ENCODE results near the gene CD96.

The CD96 gene

DNA sequence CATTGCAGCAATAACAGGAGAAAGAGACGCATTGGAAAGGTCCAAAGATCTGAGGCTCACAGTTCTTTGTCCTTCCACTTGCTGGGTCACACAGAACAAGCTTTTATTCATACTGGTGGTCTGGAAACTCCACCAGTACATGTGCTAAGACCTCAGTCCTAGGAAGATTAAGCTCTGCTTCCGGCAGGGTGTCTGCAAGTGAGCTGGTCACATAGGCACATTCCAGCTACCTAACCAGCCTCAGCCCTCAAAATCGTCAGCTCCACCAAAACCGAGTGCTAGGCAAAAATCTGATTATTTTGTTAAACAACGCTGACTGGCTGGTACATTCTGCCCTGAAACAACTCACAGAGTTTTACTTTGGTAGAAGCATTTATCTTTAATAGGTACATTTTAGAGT is 50.9 kb downstream of the CD96 start:
- DNase-seq (ENCODE audit: low read depth in 1 of 2, low spot score in 1 of 2): no peak

DNA sequence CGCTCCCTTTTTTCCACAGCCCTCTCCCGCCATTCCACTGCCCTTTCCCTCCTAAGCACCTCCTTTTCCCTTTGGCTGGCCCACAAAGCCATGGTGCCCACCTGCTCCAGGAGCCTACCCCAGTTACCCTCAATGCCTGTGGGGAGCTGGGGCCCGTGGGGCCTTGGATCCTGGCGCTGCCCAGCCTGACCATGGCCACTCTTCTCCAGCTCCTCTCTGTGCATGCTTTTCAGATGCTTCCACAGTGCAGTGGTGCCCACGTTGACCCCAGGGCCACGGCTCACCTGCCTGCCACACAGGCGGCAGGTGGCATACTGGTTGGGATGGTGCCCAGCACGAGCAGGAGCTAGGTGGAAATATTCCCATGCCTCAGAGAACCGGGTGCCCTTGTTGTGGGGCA is 51.7 kb downstream of the CD96 start:
- DNase-seq (ENCODE audit: low read depth in 1 of 2, low spot score in 1 of 2): no peak

DNA sequence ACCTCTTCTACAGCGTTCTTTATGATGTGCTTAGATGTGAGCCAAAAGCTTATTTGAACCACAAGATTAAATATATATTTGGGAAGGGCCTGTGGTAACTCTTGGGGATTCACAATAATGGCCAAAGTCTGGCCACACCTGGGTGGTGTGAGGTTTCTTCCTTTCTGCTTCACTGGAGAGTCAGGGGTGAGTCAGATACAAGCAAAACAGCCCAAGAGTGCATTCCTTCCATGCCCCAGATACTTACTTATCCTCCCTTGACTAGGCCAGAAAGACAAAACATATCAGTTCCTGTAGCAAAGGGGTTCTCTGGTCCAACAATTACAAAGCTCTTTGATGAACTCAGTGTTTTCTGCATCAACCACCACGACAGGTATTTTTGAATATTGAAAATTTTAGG is 52.2 kb downstream of the CD96 start:
- no peak for DNase-seq (ENCODE audit: low read depth in 1 of 2, low spot score in 1 of 2)

DNA sequence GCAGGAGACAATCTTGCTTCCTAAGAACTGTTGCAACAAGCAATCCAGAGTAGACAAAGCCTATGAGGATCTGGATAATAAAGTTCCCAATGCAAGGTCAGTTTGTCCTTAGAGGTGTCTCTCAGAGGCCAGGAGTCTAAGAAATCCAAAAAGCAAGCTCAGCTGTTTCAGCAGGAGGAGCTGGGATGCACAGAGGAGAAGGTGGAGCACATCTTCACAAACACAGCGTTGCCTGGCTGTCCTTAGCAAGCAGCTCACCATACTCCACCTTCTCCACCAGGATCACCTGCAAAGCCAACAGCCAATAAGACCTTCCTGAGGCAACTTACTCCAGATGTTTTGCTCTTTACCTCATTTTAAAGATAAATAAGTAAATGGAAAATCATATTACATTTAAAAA is 52.8 kb downstream of the CD96 start:
- DNase-seq (ENCODE audit: low read depth in 1 of 2, low spot score in 1 of 2): no peak

DNA sequence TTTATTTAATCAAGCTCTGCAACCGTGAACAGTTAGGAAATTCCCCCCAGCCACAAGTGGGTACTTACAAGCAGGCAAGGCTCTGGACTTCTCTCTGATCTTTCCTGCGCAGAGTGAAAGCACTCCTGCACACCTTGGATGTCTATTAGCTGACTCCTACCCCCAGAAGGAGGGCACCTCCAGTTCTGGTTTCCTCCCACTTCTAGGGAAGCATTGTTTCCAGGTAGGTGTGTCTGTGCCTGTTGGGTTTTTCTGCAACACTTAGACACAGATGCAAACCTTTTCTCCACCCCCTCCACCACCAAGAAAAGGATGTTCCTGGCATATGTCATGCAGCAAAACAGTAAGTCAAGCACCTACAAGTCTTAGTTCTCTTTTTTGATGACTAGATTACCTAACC is 53.2 kb downstream of the CD96 start, which contains the start of gene ZBED2:
TSS of gene ZBED2 (minus strand) at position 115 of the 400 bp plus-strand sequence. CDS start 1,145 bp downstream, outside the sequence.
- DNase-seq (ENCODE audit: low read depth in 1 of 2, low spot score in 1 of 2): no peak

DNA sequence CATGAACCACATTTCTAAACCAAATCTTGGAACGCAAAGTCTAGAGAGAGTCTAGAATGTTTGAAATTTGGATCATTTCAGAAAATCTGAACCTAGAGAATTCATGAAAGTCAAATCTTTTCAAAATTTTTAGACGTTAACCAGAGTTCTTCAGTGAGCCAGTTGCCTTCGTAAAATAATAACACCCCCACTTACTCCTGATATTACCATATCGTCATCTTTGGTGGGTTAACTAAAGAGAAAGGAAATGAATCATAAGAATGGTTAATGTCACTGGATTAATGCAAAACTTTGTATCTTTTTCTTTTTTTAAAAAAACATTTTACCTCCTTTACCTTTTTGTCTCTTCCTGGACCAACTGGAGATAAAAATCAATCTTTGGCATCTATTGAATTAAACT is 54.3 kb downstream of the CD96 start:
- DNase-seq (ENCODE audit: low read depth in 1 of 2, low spot score in 1 of 2): no peak

DNA sequence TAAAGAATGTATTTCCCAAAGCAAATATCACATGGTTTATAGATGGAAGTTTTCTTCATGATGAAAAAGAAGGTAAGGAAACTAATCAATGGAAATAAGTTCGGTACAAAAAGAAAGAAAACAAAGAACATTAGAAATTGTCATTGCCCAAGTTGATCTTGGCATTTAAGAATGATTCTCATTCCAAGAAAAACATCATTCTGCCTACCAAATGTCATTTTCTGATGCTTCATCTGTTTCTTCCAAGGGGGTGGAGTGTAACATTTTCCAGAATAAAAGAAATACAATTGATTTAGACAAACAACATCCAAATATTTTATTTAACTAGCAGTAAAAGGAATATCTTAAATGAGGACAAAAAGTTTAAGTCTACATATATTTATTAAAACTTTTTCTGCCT is 56.1 kb downstream of the CD96 start:
- DNase-seq (ENCODE audit: low read depth in 1 of 2, low spot score in 1 of 2): no peak

DNA sequence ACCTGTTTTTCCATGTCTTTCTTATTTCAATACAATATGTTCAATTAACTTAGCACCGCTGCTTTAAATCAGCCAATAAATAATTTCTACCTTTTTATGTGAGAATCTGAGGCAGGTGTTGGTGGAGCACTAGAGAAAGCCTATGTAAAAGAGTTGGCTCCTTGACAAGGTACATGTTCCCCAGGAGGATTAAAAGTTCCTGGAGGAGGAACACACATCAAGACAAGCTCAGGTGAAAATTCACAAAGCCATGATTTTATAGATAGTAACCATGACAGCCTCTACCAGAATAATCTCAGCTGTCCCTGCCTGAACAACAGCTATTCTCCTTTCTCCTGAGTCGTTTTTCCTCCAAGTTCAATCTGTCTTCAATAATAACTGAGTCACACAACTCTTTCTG is 56.6 kb downstream of the CD96 start:
- DNase-seq (ENCODE audit: low read depth in 1 of 2, low spot score in 1 of 2): no peak

DNA sequence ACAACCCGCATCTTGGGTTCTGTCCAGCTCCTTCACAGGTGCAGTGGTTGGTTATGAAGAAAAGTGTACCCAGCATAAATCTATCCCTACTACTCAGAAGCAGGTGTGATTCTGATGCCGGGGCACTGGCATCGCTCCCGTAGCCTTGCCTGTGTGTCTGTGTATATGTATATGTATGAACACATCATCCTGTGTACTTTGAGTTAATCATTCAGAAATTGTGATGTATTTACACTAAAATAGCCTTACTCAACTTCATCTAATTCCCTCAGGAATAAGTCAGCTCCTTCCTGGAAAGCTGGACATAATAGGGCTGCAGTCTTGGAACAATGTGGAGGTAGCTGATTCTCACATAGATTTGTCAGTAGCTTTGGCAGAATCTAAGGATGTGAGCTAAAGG is 59.8 kb downstream of the CD96 start:
- no peak for DNase-seq (ENCODE audit: low read depth in 1 of 2, low spot score in 1 of 2)

DNA sequence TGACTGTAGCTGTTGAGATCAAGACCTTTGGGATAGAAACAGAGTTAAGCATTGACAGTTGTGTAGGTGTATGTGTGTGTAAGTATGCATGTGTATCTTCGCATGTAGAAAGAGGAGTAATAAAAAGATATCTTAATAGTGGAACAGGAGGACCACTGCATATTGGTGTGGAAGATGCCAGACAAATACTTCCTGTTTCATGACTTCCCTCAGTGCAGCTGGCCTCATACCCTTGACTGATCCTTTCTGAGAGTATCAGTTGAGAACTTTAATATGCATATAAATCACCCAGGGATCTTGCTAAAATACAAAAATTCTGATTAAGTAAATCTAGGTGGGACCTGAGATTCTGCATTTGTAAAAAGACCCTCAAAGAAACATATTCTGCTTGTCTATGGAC is 61.7 kb downstream of the CD96 start:
- no peak for DNase-seq (ENCODE audit: low read depth in 1 of 2, low spot score in 1 of 2)

DNA sequence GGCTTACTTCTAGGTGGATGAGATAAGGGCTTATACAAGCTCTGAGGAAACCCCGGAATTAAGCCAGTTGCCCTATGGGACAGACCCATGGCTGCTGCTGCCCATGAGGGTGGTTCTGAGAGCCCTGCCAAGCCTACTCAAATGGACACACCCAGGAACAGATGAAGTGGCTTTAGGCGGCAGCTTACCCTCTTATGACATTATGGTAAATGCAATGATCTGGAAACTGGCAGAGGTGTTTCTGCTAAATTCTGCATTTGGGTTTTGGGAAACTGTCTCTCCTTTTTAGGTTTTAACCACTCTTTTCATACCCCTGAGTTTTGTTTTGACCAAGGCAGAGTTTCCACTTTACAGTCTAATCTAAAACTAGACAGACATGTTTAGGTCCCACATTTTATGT is 62.1 kb downstream of the CD96 start:
- no peak for DNase-seq (ENCODE audit: low read depth in 1 of 2, low spot score in 1 of 2)

DNA sequence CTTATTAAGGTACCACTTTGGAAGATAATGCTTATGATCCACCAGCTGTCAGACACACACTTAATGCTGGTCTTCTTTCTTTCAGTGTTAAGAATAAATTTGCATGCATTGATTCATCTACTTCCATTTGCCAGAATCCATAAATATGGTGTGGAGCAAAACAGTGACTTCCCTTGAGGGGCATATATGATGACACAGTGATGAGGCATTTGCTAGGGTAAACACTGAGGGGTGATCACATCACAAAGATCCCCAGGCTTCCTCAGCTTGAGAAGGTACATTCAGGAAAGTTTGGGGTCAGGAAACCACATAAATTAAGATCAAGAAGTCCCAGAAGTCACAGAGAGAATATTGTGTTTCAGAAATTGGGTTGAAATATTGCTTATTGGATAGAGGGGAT is 63.0 kb downstream of the CD96 start:
- no peak for DNase-seq (ENCODE audit: low read depth in 1 of 2, low spot score in 1 of 2)

DNA sequence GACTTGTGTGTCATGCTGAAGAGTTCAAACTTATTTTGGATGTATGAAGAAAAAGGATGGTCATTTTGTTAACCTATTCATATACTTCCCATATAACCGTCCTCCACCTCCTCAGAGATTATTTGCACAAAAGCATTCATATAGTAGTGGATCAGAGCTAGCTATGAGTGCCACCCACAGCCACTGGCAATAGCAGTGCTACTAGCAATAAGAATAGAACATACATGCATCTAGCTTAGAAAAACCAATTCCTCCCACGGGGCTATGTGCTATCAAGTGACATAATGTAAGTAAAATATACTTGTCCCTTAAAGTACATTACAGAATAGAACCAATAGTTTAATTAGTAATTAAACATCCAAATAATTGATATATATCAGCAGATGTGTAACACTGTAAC is 63.5 kb downstream of the CD96 start:
- no peak for DNase-seq (ENCODE audit: low read depth in 1 of 2, low spot score in 1 of 2)

DNA sequence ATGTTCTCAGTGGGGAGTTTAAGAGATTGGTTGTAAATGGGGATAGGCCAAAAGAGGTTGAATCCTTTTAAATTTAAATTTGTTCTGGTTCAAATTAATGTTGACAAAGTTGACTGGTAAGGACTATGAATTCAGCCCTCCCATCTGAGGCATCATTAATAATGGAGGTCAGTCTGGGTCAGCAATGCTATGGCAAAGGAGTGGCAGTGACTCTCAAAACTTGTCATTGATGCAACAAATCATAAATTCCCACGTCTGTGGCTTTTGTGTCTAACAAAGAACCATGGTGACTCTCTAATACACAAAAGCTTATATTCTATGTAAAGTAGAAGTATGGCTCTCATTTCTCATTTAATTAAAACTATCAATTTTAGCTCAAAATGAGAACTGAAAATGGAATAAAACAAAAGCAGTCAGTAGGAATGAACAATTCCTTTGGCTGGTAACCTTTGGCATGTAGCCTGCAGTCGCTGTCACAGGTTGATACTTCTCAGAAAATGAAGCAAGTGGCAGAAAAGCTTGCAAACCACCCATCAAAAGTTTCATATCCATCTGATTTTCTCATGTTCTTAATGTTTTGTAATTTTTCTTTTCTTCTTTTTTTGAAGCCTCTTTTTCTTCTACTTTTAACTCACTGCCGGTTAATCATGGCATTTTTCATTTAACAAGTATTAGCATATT is 65.4 kb downstream of the CD96 start:
- no peak for DNase-seq (ENCODE audit: low read depth in 1 of 2, low spot score in 1 of 2)

DNA sequence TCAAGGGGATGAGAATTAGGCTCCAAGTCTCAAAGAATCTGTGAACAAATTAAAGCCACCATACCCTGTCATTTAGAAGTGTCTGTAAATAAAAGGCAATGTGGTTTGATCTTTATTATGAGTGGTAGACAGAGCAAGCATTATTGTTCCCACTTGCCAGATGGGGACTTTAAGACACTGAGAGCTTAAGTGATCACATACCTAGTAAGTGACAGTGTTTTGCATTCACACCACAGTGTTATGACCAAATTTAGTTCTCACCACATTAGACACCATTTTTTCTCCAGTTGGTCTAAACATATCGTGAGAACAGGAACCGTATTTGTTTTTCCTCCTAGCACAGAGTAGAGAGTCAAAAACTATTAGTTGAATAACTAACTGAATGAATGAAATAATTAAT is 66.4 kb downstream of the CD96 start:
- DNase-seq (ENCODE audit: low read depth in 1 of 2, low spot score in 1 of 2): no peak

DNA sequence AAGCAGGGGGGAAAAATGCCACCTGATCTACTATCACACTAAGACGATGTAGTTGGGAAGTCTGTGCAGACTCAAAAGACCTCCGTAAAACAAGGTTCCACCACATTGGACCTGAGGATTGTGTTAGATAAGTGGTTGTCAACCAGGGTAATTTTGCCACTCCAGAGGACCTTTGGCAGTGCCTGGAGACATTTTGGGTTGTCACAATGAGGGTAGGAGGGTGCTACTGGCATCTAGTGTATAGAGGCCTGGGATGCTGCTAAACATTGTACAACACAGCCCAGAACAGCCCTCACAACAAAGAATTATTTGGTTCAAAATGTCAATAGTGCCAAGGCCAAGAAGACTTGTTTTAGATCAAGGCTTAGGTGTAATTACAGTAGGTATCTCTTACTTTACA is 67.7 kb downstream of the CD96 start:
- no peak for DNase-seq (ENCODE audit: low read depth in 1 of 2, low spot score in 1 of 2)

DNA sequence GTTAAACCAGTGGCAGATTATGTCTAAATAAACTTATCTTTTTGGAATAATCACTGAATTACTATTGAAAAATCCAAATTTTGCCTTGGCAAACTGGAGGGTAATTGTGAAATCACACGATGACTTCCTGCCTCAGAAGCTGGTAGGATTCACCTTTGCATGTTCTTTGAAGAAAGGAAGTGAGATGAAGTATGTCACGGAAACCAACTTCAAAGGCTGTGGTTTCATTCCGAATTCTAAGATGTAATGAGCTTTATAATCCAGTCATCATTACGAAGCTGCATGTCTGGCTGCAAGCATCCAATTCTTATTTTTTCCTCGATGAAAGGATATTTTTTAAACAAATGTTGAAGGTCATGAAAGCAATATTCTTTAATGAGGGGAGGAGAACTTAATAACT is 68.2 kb downstream of the CD96 start:
- DNase-seq (ENCODE audit: low read depth in 1 of 2, low spot score in 1 of 2): no peak

DNA sequence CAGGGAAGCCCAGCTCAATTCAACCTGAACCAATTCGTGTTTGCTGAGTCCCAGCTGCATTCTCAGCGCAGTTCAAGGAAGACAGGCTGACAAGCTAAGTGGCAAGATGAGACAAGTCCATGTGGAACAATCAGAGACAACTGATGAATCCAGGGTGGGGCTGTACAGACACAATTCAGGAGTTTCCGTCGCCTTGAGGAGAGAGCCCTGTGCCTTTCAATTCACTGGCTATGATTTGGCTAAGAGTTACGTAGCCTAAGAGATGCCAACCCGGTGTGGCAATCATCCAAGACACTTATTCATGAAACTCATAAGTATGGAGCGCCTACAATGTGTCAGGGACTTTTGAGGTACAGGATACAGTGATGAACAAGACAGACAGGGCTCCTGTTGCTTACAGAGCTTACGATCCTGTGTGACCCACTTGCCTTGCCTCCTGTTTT is 68.6 kb downstream of the CD96 start:
- no peak for DNase-seq (ENCODE audit: low read depth in 1 of 2, low spot score in 1 of 2)

DNA sequence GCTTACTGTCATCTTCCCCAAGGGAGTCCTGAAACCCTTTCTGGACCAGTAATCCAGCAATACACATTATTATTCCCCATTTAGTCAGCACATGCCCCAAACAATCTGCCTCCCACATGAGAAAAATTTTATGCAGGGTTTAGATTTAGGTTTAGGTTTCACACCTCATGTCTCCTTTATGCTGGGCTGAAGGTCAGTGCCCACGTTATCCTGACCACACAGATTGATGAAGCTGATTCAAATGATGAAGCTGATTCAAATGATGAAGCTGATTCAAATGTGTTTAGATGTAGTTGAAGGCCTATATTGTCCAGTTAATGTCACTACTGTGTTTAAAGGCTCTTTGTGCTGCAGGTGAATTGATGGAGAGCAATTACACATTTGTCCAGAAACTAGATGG is 71.3 kb downstream of the CD96 start:
- no peak for DNase-seq (ENCODE audit: low read depth in 1 of 2, low spot score in 1 of 2)

DNA sequence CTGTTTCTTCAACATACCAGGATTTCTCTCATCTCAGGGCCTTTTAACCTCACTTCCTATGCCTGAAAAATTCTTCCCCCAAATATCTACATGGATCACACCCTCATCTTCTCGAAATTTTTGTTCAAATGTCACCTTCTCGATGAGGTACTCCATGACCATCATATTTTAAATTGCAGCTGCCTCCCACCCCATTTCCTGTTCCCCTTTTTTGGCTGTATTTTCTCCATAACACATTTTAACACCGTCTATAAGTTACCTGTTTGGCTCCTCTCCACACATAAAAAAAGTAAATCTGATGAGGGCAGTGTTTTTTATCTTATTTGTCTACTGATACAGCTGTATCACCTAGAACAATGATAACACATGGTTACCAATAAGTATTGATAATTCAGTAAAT is 73.9 kb downstream of the CD96 start:
- DNase-seq (ENCODE audit: low read depth in 1 of 2, low spot score in 1 of 2): no peak

DNA sequence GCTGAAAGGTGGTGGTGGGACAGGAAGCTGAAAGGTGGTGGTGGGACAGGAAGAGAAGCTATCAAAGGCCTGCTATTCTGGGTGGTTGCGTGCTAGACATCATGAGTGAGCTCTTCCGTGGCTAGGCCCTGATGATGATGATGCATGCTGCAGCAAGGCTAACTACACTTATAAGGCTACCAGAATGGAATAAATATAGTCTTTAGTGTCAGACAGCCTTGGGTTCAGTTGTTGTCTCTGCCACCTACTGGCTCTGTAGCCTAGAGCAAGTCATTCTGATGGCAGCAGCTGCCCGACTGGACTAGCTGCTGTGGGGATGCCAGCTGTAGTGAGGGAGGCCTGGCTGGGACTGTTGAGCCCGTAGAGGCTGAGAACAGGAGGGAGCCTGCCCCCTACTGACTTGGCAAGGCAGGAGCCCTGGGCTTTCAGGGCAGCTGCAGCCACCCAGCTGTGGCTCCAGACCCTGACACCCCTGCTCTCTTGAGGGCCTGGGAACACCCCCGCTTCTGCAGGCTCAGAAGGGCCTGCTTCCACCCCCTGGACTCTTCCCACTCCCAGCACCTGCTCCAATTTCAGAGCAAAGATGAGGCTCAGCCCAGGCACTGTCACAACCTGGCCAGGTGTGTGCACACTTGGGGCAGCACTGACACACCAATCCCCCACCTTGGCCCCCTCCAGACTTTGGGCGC is 74.6 kb downstream of the CD96 start:
- peak in 1 of 2 donors; percentile 45 for DNase-seq (ENCODE audit: low read depth in 1 of 2, low spot score in 1 of 2)

DNA sequence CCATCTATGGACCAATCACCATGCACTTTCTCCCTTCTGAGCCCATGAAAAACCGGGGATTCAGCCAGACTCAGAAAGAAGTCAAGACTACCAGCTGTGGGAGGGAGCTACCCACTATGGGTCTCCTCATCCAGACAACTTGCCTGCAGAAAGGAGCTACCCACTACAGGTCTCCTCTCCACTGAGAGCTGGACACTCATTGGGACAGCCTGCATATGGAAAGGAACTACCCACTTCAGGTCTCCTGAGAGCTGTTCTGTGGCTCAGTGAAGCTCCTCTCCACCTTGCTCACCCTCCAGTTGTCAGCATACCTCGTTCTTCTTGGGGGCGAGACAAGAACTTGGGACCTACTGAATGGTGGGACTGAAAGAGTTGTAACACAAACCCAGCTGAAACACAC is 75.4 kb downstream of the CD96 start:
- DNase-seq (ENCODE audit: low read depth in 1 of 2, low spot score in 1 of 2): no peak
